Measurements from ENCODE around the gene PSMD2.

PSMD2 gene

DNA sequence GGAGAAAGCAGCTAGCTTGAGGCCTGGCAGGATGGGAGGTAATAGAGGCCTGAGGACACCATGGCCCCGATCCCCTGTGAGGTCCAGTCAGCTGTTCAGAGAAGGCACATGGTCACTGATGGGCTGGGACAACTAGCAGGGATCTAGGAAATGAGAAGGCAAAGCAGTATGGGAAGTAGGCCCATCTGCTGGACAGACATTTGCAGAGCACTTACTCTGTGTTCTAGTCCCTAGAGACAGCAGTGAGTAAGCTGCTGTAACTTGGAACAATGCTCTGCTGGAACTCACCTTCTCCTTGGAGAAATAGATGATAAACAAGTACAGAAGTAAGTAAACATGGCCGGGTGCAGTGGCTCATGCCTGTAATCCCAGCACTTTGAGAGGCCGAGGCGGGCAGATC, 16.1 kb upstream of the PSMD2 start:
- no peak for DNase-seq

DNA sequence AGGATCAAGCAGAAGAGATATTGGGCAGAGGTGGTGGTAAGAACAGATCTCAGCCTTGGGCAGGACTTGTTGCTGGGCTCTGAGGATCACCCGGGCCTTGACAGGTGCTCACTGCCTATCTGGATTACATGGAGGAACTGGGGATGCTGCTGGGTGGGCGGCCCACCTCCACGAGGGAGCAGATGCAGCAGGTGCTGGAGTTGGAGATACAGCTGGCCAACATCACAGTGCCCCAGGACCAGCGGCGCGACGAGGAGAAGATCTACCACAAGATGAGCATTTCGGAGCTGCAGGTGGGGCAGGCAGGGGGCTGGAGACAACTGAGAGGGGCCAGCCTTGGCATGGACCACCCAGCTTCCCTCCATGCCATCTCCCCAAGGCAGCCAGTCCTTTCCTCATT, 15.4 kb upstream of the PSMD2 start:
- DNase-seq = no peak

DNA sequence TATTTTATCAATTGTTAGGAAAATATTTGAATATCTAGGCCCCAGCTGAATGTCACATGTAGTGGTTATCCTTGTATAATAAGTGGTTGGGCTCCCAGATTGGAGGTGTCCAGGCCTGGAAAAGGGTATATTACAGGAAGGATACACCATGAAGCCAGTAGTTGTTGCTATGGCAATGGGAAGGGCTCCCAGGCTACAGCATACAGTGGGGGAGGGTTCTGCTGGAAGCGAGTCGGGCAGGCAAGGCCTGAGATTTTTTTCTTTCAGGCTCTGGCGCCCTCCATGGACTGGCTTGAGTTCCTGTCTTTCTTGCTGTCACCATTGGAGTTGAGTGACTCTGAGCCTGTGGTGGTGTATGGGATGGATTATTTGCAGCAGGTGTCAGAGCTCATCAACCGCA, 14.3 kb upstream of the PSMD2 start:
- peak; percentile 69 for DNase-seq

DNA sequence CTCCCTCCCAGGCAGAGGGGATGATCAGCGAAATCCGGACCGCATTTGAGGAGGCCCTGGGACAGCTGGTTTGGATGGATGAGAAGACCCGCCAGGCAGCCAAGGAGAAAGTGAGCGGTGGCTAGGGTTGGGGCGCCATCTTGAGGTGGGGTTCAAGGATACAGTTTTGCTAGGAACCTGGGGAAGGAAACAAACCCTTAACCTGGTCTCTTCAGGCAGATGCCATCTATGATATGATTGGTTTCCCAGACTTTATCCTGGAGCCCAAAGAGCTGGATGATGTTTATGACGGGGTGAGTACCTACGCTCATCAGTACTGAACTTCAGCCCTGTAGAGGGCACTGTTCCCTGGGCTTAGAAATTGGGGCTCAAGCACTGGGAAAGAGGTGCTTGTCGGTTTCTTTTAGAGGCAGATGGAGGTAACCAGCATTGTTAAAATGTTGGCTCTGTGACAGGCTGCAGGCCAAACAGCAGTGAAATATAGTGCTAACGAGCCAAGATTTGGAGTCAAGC, 9.6 kb upstream of the PSMD2 start:
- DNase-seq = peak; percentile 36

DNA sequence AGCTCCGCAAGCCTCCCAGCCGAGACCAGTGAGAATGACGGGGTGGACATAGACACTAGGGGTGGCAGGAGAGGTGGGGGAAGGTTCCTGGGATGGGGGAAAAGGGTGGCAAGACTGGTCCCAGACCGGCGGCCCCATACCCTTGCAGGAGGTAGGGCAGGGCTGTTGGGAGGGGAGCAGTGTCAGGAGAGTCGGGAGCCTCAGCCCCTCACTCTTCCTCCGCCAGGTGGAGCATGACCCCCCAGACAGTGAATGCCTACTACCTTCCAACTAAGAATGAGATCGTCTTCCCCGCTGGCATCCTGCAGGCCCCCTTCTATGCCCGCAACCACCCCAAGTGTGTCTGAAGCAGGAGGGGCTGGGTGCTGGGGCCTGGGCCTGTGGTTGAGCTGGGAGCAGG, 8.7 kb upstream of the PSMD2 start:
- DNase-seq = no peak

DNA sequence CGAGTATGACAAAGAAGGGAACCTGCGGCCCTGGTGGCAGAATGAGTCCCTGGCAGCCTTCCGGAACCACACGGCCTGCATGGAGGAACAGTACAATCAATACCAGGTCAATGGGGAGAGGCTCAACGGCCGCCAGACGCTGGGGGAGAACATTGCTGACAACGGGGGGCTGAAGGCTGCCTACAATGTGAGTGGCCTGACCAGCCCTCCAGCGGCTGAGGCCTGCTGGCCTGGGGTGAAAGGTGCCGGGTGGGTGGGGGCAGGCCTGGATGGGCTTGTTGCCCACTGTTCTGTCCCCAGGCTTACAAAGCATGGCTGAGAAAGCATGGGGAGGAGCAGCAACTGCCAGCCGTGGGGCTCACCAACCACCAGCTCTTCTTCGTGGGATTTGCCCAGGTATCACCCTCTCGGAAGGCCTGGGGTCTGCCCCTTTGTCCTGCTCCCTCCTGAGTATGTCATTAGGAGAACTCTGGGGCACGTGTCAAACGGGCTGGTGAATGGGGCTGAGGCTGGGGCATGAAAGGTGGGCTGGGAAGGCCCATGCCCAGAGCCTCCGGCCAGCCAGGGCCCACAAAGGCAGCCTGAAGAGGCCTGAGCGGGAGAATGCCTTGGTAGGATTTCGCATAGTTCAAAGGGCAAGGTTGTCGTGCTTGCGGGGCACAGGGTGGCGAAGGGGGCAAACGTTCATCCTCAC, 7.8 kb upstream of the PSMD2 start:
- DNase-seq = no peak

DNA sequence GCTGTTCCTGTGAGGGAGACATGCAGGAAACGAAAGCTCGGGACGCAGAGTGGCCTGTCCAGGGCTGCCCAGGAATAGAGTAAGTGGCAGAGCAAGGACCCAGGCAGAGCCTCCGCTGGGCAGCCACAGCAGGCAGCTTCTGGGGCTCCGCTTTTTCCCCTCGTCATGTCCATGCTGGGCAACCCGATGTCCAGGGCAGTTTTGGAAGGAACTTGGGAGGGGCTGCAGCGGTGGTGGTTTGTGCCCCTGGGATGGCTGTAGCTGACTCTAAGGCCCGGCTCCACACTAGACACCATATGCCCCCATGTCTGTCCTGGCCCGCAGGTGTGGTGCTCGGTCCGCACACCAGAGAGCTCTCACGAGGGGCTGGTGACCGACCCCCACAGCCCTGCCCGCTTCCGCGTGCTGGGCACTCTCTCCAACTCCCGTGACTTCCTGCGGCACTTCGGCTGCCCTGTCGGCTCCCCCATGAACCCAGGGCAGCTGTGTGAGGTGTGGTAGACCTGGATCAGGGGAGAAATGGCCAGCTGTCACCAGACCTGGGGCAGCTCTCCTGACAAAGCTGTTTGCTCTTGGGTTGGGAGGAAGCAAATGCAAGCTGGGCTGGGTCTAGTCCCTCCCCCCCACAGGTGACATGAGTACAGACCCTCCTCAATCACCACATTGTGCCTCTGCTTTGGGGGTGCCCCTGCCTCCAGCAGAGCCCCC, 7.1 kb upstream of the PSMD2 start:
- no peak for DNase-seq

DNA sequence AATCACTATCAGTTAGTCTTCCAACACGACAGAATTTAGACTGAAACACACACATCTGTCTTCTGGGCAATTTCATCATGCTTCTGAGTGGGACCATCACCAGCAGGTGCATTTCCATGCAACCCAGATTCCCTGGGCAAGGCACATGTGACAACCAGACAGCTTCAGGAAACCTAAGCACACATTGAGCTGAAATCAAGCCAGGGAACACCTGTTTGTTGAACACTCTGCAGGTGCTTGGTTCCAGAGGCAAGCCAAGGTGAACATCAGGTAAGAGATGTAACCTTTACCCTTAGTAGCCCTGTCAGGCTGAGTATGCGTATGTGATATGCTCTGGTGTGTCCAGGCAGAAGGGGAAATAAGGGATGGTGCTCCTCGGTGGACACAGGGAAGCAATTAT, 3.3 kb upstream of the PSMD2 start:
- DNase-seq = no peak

DNA sequence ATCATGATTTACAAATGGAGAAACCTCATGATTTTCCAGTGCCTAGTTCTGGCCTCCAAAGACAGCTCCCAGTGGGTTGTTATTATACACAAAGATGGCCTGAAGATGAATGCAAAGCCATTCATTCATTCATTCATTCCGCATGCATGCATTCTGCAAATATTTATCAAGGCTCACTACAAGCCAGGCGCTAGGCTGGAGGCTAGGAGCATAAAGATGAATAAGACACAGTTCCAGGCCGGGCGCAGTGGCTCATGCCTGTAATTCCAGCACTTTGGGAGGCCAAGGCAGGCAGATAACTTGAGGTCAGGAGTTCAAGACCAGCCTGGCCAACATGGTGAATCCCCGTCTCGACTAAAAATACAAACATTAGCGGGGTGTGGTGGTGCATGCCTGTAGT, 2.4 kb upstream of the PSMD2 start:
- DNase-seq = no peak

DNA sequence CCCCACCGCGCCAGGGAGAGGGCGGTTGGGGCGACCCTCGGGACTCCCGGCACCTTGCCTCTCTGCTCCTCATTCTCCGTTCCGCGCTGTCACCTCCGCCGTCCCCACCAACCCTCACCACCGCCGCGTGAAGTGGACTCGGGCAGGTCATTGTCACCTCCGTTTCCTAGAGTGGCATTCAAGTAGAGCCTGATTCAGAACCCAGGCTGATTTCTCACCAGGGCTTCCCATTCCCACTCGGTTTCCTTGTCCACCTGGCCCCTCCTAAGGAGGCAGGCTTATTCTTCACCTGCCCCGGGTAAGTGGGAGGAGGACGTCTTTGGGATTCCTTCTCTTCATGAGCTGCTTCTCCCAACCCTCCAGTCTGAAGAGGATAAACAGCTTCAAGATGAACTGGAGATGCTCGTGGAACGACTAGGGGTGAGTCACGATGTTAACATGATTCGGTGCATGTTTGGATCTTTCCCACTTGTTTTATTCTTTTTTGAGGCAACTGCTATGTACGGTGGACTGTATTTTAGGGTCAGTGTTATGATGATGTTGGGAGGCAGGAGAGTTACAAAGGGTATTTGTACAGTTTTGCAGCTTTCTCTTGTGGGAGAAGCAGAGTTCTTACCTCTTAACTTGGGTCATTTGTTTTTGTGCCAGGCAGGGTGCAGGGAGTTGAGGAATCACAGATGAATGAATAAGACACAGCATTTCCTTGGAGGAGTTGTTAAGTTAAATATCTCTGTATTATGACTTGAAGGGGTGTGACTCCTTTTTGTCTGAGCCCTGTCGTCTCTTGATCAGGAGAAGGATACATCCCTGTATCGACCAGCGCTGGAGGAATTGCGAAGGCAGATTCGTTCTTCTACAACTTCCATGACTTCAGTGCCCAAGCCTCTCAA, 692 bp downstream of the PSMD2 start:
- DNase-seq = peak; percentile 46

DNA sequence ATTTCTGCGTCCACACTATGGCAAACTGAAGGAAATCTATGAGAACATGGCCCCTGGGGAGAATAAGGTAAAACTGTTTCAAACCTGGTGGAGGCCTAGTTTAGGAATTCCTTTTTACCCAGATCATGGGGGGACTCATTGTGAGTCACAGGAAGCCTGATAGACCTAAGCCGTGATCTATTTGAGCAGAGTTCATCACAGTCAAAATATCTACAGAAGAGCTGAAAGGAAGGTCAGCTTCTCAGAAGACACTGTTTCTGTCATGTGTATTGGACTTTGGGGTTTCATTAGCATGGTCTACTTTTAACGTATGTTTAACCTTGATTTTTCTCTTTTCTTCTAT, 1.3 kb downstream of the PSMD2 start:
- DNase-seq = peak; percentile 80

DNA sequence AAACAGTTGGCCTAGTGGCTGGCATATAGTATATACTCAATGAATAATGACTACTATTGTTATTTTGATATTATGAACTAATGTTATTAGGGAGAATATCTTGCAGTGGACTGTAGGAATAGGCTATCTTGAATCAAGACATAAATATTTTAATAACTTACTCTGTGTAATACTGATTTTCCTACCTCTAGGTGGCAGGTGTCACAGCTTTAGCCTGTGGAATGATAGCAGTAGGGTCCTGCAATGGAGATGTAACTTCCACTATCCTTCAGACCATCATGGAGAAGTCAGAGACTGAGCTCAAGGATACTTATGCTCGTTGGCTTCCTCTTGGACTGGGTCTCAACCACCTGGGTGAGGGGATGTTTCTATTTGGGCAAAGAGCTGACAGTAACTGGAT, 6.5 kb downstream of the PSMD2 start:
- peak; percentile 22 for DNase-seq

DNA sequence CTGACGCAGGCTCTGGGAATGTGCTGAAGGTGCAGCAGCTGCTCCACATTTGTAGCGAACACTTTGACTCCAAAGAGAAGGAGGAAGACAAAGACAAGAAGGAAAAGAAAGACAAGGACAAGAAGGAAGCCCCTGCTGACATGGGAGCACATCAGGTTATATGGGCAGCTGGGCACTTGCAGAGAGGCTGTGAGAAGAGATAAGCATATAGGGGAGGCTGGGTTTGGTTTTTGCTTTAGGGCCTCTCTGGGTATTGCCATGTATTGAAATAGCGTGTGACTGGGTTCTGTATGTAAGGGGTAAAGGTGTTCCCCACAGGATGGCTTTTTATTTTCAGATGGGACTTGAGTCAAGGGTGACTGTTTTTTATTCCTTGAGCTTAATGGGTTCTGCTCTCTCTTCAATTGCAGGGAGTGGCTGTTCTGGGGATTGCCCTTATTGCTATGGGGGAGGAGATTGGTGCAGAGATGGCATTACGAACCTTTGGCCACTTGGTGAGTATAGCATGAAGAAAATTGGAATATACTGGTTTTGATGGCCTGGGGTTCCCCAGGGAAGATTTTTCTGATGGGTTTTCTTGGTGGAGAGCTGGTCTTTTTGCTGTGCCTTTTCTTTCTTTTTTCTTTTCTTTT, 7.4 kb downstream of the PSMD2 start:
- DNase-seq = no peak

DNA sequence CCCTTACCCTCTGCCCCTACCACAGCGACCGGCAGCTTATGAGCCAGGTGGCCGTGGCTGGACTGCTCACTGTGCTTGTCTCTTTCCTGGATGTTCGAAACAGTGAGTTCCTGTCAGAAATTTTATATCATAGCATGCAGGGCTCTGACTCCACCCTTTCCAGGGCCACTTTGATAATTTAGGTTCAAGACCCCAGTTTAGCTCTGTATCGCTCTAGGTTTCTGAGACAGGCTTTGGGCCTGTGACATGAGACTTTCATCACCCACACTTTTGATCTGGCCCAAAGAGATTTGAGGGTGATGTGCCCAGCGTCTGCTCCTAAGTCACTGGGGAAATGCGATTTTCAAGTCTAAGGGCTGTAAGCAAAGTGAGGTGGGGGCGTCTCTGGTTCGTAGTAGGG, 8.9 kb downstream of the PSMD2 start:
- DNase-seq = no peak

DNA sequence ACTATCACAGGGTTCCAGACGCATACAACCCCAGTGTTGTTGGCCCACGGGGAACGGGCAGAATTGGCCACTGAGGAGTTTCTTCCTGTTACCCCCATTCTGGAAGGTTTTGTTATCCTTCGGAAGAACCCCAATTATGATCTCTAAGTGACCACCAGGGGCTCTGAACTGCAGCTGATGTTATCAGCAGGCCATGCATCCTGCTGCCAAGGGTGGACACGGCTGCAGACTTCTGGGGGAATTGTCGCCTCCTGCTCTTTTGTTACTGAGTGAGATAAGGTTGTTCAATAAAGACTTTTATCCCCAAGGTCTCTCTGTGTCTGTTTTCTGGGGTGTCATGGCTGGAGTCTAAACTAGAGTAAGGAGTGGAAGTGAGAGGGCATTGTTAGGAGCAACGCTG, 9.7 kb downstream of the PSMD2 start:
- DNase-seq = no peak

DNA sequence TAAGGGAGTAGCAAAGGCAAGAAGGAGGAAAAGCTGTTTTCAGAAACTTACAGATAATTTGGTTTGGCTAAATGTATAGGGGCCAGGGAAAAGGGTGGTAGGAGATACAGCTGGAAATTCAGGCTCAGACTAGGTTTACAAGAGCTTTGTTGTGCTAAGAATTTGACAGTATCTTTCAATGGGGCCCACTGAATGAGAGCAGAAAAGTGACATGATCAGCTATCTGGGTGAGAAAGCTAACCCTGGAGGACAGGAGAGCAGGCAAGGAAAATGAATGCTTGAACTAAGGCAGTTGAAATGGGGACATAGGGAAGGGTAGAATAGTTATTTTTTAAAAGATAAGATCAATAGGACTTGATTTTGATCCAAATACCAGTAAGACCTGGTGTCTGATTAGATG, 12.6 kb downstream of the PSMD2 start:
- DNase-seq = no peak

DNA sequence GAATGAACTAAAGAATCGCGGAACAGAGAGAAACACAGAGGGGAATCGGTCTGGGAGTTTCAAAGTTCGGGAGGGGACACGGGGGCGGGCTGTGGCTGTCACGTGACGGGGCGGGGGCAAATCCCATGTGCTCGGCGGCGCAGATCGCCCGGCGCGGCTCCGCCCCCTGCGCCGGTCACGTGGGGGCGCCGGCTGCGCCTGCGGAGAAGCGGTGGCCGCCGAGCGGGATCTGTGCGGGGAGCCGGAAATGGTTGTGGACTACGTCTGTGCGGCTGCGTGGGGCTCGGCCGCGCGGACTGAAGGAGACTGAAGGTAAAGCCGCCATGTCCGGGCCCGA, 15.3 kb downstream of the PSMD2 start, which contains the start of gene EIF4G1:
Gene EIF4G1 (plus strand): TSS at position 244 of the 337 bp plus-strand sequence. CDS start 1,191 bp downstream, outside the sequence.
- DNase-seq = peak; percentile 93

DNA sequence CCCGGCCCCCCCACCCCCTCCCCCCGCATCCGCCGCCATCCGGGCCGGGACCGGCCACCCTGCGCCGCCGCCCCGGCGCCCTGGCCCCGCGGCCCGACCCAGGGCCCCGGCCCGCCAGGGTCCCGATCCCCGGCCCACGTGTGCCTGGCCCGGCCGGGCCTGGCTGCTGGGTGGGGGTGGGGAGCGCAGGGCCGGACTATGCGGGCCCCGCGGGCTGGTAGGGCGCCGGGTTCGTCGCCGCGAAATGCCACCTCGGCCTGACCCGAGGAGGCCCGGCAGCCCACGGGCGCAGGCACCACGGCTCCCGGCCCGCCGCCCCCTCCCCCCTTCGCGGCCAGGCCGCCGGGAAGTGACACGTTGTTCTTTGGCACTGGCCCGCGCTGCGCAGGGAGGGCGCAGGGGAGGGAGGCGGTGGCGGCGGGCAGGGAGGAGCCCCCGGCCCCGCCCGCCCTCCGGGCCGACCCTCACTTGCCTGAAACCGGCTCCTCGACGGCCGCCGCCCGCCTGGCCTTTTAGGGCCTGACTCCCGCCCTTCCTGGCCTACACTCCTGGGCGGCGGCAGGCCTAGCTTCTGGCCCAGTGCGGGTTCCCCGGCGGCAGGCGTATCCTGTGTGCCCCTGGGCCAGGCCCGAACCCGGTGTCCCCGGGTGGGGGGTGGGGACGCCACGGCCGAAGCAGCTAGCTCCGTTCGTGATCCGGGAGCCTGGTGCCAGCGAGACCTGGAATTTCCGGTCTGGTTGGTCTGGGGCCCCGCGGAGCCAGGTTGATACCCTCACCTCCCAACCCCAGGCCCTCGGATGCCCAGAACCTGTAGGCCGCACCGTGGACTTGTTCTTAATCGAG, 15.9 kb downstream of the PSMD2 start:
- peak; percentile 83 for DNase-seq

DNA sequence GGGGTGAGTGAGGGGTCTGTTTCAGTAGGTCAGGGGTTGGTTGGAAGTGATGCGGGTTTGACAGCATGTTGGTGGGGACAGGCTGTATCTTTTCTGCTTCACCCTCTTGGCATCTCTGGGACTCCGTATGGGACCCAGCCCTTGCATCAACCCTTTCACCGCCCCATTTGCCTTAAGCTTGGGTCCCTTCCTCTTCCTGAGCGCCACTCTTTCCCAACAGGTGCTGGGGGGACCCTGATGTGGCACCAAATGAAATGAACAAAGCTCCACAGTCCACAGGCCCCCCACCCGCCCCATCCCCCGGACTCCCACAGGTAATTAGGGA, 16.5 kb downstream of the PSMD2 start:
- no peak for DNase-seq

DNA sequence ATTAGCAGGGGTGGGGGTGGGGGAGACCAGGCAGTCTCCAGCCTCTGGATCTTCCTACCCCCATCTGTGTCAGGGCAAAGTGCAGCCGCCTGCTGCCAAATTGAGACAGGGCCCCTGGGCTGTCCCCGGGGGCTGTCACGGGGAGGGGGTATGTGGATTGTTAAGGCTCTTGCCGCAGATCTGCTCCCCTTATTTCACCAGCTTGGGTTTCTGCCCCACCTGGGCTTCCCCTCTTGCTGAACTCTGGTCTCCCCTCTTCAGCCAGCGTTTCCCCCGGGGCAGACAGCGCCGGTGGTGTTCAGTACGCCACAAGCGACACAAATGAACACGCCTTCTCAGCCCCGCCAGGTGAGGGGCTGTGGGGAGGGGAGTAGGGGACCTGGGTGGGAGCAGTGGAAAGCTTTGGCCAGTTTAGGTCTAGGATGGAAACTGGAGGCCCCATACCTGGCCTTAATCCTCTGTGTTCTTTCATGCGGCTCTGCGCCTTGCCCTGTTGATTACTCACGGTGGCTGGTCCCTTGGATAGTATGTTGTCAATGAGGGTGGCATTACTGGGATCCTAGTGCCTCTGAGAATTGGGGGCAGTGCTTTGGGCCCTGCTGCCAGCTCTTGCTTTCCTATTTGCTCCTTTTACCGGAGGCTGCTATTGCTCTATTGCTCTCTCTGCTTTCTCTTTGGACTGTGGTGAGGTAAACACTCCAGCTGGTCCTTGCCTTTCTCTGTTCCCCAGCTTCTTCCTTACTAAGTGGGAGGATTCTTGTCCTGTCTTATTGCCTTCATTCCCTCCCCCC, 17.0 kb downstream of the PSMD2 start:
- DNase-seq = no peak

DNA sequence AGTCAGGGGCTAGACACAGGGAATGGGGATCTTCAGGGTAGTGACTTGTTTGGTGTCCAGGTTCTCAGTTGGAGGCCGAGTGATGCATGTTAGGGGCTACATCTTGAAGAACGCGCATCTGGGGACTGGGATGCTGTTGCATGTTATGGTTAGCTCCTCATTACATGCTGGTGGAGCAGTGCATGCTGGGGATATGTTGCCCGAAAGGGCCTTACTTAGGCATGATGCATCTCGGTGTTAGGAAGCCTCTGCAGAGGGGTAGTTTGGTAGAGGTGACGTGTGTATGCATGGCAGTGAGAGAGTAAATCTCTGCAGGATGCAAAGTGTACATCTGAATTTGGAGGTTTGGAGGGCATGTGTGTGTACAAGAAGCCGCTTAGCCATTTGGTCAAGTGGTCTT, 17.8 kb downstream of the PSMD2 start:
- DNase-seq = no peak

All from fibroblast of skin of back (primary cell).